ENCODE measurements around the gene ATP11B.

- TF ChIP-seq, protein P1, sequence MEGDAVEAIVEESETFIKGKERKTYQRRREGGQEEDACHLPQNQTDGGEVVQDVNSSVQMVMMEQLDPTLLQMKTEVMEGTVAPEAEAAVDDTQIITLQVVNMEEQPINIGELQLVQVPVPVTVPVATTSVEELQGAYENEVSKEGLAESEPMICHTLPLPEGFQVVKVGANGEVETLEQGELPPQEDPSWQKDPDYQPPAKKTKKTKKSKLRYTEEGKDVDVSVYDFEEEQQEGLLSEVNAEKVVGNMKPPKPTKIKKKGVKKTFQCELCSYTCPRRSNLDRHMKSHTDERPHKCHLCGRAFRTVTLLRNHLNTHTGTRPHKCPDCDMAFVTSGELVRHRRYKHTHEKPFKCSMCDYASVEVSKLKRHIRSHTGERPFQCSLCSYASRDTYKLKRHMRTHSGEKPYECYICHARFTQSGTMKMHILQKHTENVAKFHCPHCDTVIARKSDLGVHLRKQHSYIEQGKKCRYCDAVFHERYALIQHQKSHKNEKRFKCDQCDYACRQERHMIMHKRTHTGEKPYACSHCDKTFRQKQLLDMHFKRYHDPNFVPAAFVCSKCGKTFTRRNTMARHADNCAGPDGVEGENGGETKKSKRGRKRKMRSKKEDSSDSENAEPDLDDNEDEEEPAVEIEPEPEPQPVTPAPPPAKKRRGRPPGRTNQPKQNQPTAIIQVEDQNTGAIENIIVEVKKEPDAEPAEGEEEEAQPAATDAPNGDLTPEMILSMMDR (conservative IDR thresholded peaks at IDR 0.05; ENCODE audit: low read depth in 2 of 2) = no peak
- TF ChIP-seq POLR2AphosphoS5 (IDR thresholded peaks at IDR 0.05; ENCODE audit: low read depth) = no peak
- no peak for TF ChIP-seq EZH2 (IDR thresholded peaks at IDR 0.05; ENCODE audit: low read depth, unreplicated experiment)
- no peak for TF ChIP-seq CREB1 (CRISPR knock-in tag; IDR thresholded peaks at IDR 0.05; ENCODE audit: low read depth)
- no peak for TF ChIP-seq JUNB (IDR thresholded peaks at IDR 0.05; ENCODE audit: unreplicated experiment)
Measured at GRCh38 chr3:182746959-182747358, 46.3 kb upstream of the ATP11B start.
